Osteoblast (primary cell): ENCODE measurements around the gene LIG3. TPM values are rescaled to one million over a fixed set of nuclear protein-coding genes. Genes with fewer than 3 reads are reported as not detected.
"Not testable (repeated sequence)": the region's sequence is repeated elsewhere in the genome, so short reads cannot be mapped to it uniquely, and the experiment has no call there.

ENCODE experiments used
- DNase-seq: peaks from one replicate; pipeline ENCODE4 v3.0.0; 2011; ENCODE audit warnings: low spot score, mixed read lengths; ENCODE audit not compliant: insufficient read length; ENCODE audit errors: missing footprints
- H2AFZ ChIP-seq: 2 replicates; pipeline ENCODE4 v1.6.0; 2011; ENCODE audit warnings: mild to moderate bottlenecking, low read length
- H3K27ac ChIP-seq: 2 replicates; pipeline ENCODE4 v1.5.1; 2011; ENCODE audit warnings: mild to moderate bottlenecking, low read depth, low read length, moderate library complexity
- H3K27me3 ChIP-seq: 2 replicates; pipeline ENCODE4 v1.6.0; 2012; ENCODE audit warnings: mild to moderate bottlenecking, control low read depth, inconsistent platforms, low read length, moderate library complexity; ENCODE audit not compliant: insufficient read depth
- H3K36me3 ChIP-seq: 2 replicates; pipeline ENCODE4 v1.5.1; 2011; ENCODE audit warnings: mild to moderate bottlenecking, low read length, control low read depth, moderate library complexity; ENCODE audit not compliant: insufficient read depth
- H3K4me1 ChIP-seq: 2 replicates; pipeline ENCODE4 v1.5.1; 2011; ENCODE audit warnings: mild to moderate bottlenecking, low read length, control low read depth, moderate library complexity; ENCODE audit not compliant: insufficient read depth
- H3K4me2 ChIP-seq: 2 replicates; pipeline ENCODE4 v1.6.0; 2011; ENCODE audit warnings: mild to moderate bottlenecking, low read length; ENCODE audit not compliant: insufficient read depth
- H3K4me3 ChIP-seq: fragments of 200-600 bp; sonication (generic); 3 replicates; pipeline ENCODE4 v1.5.1; 2012; ENCODE audit warnings: mild to moderate bottlenecking, low read length, inconsistent platforms; ENCODE audit not compliant: insufficient read depth
- H3K79me2 ChIP-seq: 2 replicates; pipeline ENCODE4 v1.6.0; 2012; ENCODE audit warnings: mild to moderate bottlenecking, low read length, control low read depth, inconsistent platforms; ENCODE audit not compliant: insufficient read depth
- H3K9me3 ChIP-seq: 2 replicates; pipeline ENCODE4 v1.5.1; 2011; ENCODE audit warnings: low read depth, low read length, control low read depth
- H4K20me1 ChIP-seq: 2 replicates; pipeline ENCODE4 v1.6.0; 2012; ENCODE audit warnings: mild to moderate bottlenecking, low read length, control low read depth; ENCODE audit not compliant: insufficient read depth
- CTCF ChIP-seq: IDR thresholded peaks from 2 replicates; pipeline ENCODE4 v1.5.1; 2011; ENCODE audit warnings: mild to moderate bottlenecking, low read depth, low read length, moderate library complexity; ENCODE audit errors: extremely low read depth
- total RNA-seq: library from RNA; depleted of rRNA; stranded (reverse); fragments of >200 nt; gene quantifications from 2 replicates; pipeline ENCODE4 v1.2.3, GENCODE V29; 2012

Gene LIG3
- total RNA-seq, 1 donor = 26.1 TPM

GRCh38 chr17:35044181-35044580 is 63.9 kb downstream of the LIG3 start:
- Histone ChIP-seq H3K9me3 (no peaks in the 10 kb centered on the region), H3K79me2 (peaks cover 44% of the 10 kb centered on the region), H3K4me1 (peaks cover 9% of the 10 kb centered on the region), H3K27ac (no peak overlapping the region), H4K20me1 (peaks cover 7% of the 10 kb centered on the region), H3K4me2 (no peak overlapping the region), H3K27me3 (no peaks in the 10 kb centered on the region), H3K4me3 (no peak overlapping the region), H3K36me3 (no peaks in the 10 kb centered on the region), H2AFZ (no peak overlapping the region)
- no peak for DNase-seq
- TF ChIP-seq CTCF = no peak

DNA sequence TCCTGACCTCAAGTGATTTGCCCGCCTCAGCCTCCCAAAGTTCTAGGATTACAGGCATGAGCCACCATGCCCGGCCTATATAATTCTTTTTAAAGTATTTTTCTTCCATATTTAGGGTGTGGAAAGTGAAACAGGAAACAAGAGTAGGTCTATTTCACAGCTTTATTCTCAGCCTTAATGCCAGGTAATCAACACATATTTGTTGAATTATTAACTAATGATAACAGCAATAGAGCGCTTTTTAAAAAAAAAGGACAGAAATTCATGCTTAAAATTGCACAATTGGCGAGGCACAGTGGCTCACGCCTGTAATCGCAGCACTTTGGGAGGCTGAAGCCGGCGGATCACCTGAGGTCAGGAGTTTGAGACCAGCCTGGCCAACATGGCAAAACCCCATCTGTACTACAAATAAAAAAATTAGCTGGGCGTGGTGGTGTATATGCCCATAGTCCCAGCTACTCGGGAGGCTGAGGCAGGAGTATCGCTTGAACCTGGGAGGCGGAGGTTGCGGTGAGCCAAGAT is 65.2 kb downstream of the LIG3 start:
- peaks cover 49% of the 10 kb centered on the region for H3K79me2 ChIP-seq
- not testable (repeated sequence) for H3K9me3 ChIP-seq, H3K27ac ChIP-seq, H2AFZ ChIP-seq, H3K36me3 ChIP-seq, H3K4me3 ChIP-seq, H3K4me2 ChIP-seq, H3K27me3 ChIP-seq, H3K4me1 ChIP-seq, H4K20me1 ChIP-seq, DNase-seq

DNA sequence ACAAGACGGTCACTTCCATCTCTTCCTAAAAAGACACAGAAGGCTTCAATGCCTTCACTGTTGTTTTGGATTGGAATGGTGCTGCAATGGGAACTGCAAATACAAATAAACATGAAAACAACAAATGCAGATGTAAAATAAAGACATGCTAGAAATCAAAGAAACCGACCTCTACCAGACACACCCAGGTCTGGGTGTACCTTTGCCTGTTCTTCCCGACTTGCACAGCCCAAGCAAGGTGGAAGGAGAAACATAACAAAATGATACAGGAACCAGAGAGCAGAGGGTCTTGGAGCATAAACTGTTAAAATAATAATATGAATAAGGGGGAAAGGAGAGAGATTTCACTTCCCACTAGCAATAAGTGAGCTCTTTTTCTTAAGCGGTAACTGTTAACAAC is 65.9 kb downstream of the LIG3 start:
- no peak for TF ChIP-seq CTCF
- H3K4me3 ChIP-seq = peak overlapping the region; percentile 10

GRCh38 chr17:35046740-35047283 is 66.5 kb downstream of the LIG3 start:
- H2AFZ ChIP-seq = no peak overlapping the region
- H3K4me2 ChIP-seq = peak overlapping the region; percentile 53
- H3K4me1 ChIP-seq = peaks cover 18% of the 10 kb centered on the region
- no peak for TF ChIP-seq CTCF
- peak; percentile 59 for DNase-seq
- H3K27me3 ChIP-seq = no peaks in the 10 kb centered on the region
- H3K79me2 ChIP-seq = peaks cover 54% of the 10 kb centered on the region
- H3K36me3 ChIP-seq = no peaks in the 10 kb centered on the region
- no peaks in the 10 kb centered on the region for H3K9me3 ChIP-seq
- H3K27ac ChIP-seq = peak overlapping the region; percentile 10
- H3K4me3 ChIP-seq = peak overlapping the region; percentile 10
- H4K20me1 ChIP-seq = peaks cover 7% of the 10 kb centered on the region

More for the DNA sequence above, 65.9 kb downstream of the LIG3 start:
- H3K79me2 ChIP-seq = peaks cover 53% of the 10 kb centered on the region
- peaks cover 12% of the 10 kb centered on the region for H3K4me1 ChIP-seq
- no peaks in the 10 kb centered on the region for H3K9me3 ChIP-seq
- H3K27ac ChIP-seq = peak overlapping the region; percentile 10
- H2AFZ ChIP-seq = no peak overlapping the region
- peaks cover 7% of the 10 kb centered on the region for H4K20me1 ChIP-seq
- DNase-seq = no peak
- H3K36me3 ChIP-seq = no peaks in the 10 kb centered on the region
- H3K27me3 ChIP-seq = no peaks in the 10 kb centered on the region
- peak overlapping the region; percentile 53 for H3K4me2 ChIP-seq
